Measurements from ENCODE around the gene CELF2.
A peak's percentile ranks its signal among the peaks of the same experiment; 100 is the strongest.

Gene CELF2

GRCh38 chr10:11328264-11329061 is 310.8 kb downstream of the CELF2 start:
- FAIRE-seq = no peak
- no peak for DNase-seq (ENCODE audit: extremely low spot score, insufficient read length, low read depth)

GRCh38 chr10:11329062-11329673 is 311.5 kb downstream of the CELF2 start:
- DNase-seq (ENCODE audit: extremely low spot score, insufficient read length, low read depth) = no peak
- no peak for FAIRE-seq

GRCh38 chr10:11330383-11331045 is 312.8 kb downstream of the CELF2 start:
- DNase-seq (ENCODE audit: extremely low spot score, insufficient read length, low read depth) = no peak
- FAIRE-seq = peak; percentile 38

GRCh38 chr10:11331046-11331577 is 313.4 kb downstream of the CELF2 start:
- DNase-seq (ENCODE audit: extremely low spot score, insufficient read length, low read depth) = no peak

GRCh38 chr10:11331726-11332125 is 314.1 kb downstream of the CELF2 start:
- no peak for FAIRE-seq
- no peak for DNase-seq (ENCODE audit: extremely low spot score, insufficient read length, low read depth)

More at GRCh38 chr10:11331046-11331577, 313.4 kb downstream of the CELF2 start:
- FAIRE-seq = no peak

- no peak for FAIRE-seq
- no peak for DNase-seq (ENCODE audit: extremely low spot score, insufficient read length, low read depth)
Measured at GRCh38 chr10:11332846-11333245, 315.2 kb downstream of the CELF2 start.

- no peak for FAIRE-seq
- no peak for DNase-seq (ENCODE audit: extremely low spot score, insufficient read length, low read depth)
Measured at GRCh38 chr10:11334436-11334835, 316.8 kb downstream of the CELF2 start.

GRCh38 chr10:11335167-11335652 is 317.5 kb downstream of the CELF2 start:
- FAIRE-seq = no peak
- no peak for DNase-seq (ENCODE audit: extremely low spot score, insufficient read length, low read depth)

- no peak for FAIRE-seq
- no peak for DNase-seq (ENCODE audit: extremely low spot score, insufficient read length, low read depth)
Measured at GRCh38 chr10:11335881-11336430, 318.3 kb downstream of the CELF2 start.

GRCh38 chr10:11336722-11337162 is 319.1 kb downstream of the CELF2 start:
- DNase-seq (ENCODE audit: extremely low spot score, insufficient read length, low read depth) = no peak
- FAIRE-seq = no peak

GRCh38 chr10:11337516-11337915 is 319.8 kb downstream of the CELF2 start:
- no peak for DNase-seq (ENCODE audit: extremely low spot score, insufficient read length, low read depth)
- no peak for FAIRE-seq

- DNase-seq (ENCODE audit: extremely low spot score, insufficient read length, low read depth) (no peak), FAIRE-seq (no peak)
Measured at GRCh38 chr10:11338160-11338844, 320.6 kb downstream of the CELF2 start.

- DNase-seq (ENCODE audit: extremely low spot score, insufficient read length, low read depth) = no peak
- no peak for FAIRE-seq
Measured at GRCh38 chr10:11339013-11339412, 321.3 kb downstream of the CELF2 start.

GRCh38 chr10:11339660-11340059 is 322.0 kb downstream of the CELF2 start:
- FAIRE-seq (no peak), DNase-seq (ENCODE audit: extremely low spot score, insufficient read length, low read depth) (no peak)

- DNase-seq (ENCODE audit: extremely low spot score, insufficient read length, low read depth) (no peak), FAIRE-seq (no peak)
Measured at GRCh38 chr10:11341283-11341960, 323.8 kb downstream of the CELF2 start.

GRCh38 chr10:11344081-11344480 is 326.4 kb downstream of the CELF2 start:
- FAIRE-seq = no peak

GRCh38 chr10:11344550-11344949 is 326.9 kb downstream of the CELF2 start:
- DNase-seq (ENCODE audit: extremely low spot score, insufficient read length, low read depth) (no peak), FAIRE-seq (no peak)

More at GRCh38 chr10:11344081-11344480, 326.4 kb downstream of the CELF2 start:
- DNase-seq (ENCODE audit: extremely low spot score, insufficient read length, low read depth) = no peak

GRCh38 chr10:11345224-11346054 is 327.8 kb downstream of the CELF2 start:
- FAIRE-seq (peak; percentile 50), DNase-seq (ENCODE audit: extremely low spot score, insufficient read length, low read depth) (no peak)

Data from GM18507 (cell line).